Lower lobe of right lung (tissue), 2 donors: Measurements from ENCODE around the gene MROH2A. TPM values are rescaled to one million over a fixed set of nuclear protein-coding genes. Genes with fewer than 3 reads are reported as not detected.
"Not testable (repeated sequence)": the region's sequence is repeated elsewhere in the genome, so short reads cannot be mapped to it uniquely, and the experiment has no call there.

Source experiments
- ATAC-seq, 2 donors: fragments of 200-7000 bp; cut with Tn5 transposase; one replicate each; pipeline ENCODE4 v1.9.1; 2020 to 2022; ENCODE audit warnings: mild to moderate bottlenecking in 2 of 2, moderate library complexity in 2 of 2
- DNase-seq: peaks from one replicate; pipeline ENCODE4 v3.0.0-alpha.2; 2020
- H3K27ac ChIP-seq: fragments of 200-600 bp; one replicate; pipeline ENCODE4 v1.8.0; 2022
- H3K27me3 ChIP-seq: fragments of 200-600 bp; one replicate; pipeline ENCODE4 v1.8.0; 2022; ENCODE audit warnings: low read depth
- H3K36me3 ChIP-seq: fragments of 200-600 bp; one replicate; pipeline ENCODE4 v1.8.0; 2022; ENCODE audit warnings: mild to moderate bottlenecking
- H3K4me1 ChIP-seq: fragments of 200-600 bp; one replicate; pipeline ENCODE4 v1.8.0; 2022
- H3K4me3 ChIP-seq: fragments of 200-600 bp; one replicate; pipeline ENCODE4 v1.8.0; 2022; ENCODE audit warnings: mild to moderate bottlenecking
- H3K9me3 ChIP-seq: fragments of 200-600 bp; one replicate; pipeline ENCODE4 v1.8.0; 2022
- CTCF ChIP-seq: fragments of 200-600 bp; IDR thresholded peaks from one replicate; pipeline ENCODE4 v1.8.0; 2022; ENCODE audit warnings: antibody characterized with exemption, mild to moderate bottlenecking
- intact Hi-C: fragments of 100-400 bp; cut with DNase I; formaldehyde crosslinking; loops from one replicate; pipeline ENCODE4 v1.11.0; 2022
- long read RNA-seq: library from polyadenylated mRNA; unstranded; transcript quantifications from one replicate; pipeline ENCODE4 v2.0.0, GENCODE V29; 2021
- total RNA-seq: library from RNA; stranded (reverse); fragmentation: NEBNext Ultra II Directional; extraction: Animal tissue kit (Norgen Biotek cat#: 25700); gene quantifications from one replicate; pipeline ENCODE4 v1.2.1, GENCODE V29; 2021
- donor health status: DM: no; HTN: yes; CAD: no; lungs with severe emphysema.

The MROH2A gene
- not detected for total RNA-seq
- long read RNA-seq: 0 reads

- TF ChIP-seq CTCF: no peak
- ATAC-seq: no peak
- no peak for DNase-seq
- Histone ChIP-seq H3K27ac (no peak within 1 kb of the TSS), H3K4me3 (no peak within 1 kb of the TSS), H3K27me3 (no peaks in the 10 kb centered on the region), H3K4me1 (no peaks in the 10 kb centered on the region), H3K36me3 (no peaks in the 10 kb centered on the region), H3K9me3 (no peaks in the 10 kb centered on the region)
- intact Hi-C loops: no loop called here
These were observed at the start of gene MROH2A for GRCh38 chr2:233778030-233778429. Gene MROH2A (plus strand): TSS chr2:233778330. CDS start chr2:233779359, 1,029 bp downstream.

GRCh38 chr2:233728723-233729301 is 49.3 kb upstream of the MROH2A start, which contains the start of gene UGT1A3:
Gene UGT1A3 (plus strand): TSS chr2:233729042. CDS start chr2:233729127, 85 bp downstream.
- Histone ChIP-seq H3K4me3 (no peak within 1 kb of the TSS), H3K27me3 (no peaks in the 10 kb centered on the region), H3K4me1 (no peaks in the 10 kb centered on the region), H3K36me3 (no peaks in the 10 kb centered on the region), H3K9me3 (no peaks in the 10 kb centered on the region), H3K27ac (no peak within 1 kb of the TSS)
- intact Hi-C loops: no loop called here
- TF ChIP-seq CTCF: no peak
- ATAC-seq (peak in 1 of 2 donors; percentile 21), DNase-seq (no peak)

- not testable (repeated sequence) for H3K36me3 ChIP-seq, H3K4me3 ChIP-seq, ATAC-seq
These were observed 41.1 kb upstream of the MROH2A start for GRCh38 chr2:233736868-233737653.

GRCh38 chr2:233740870-233741269 is 37.3 kb upstream of the MROH2A start:
- no peaks in the 10 kb centered on the region for H3K36me3 ChIP-seq
- no peak for ATAC-seq
- no peak for TF ChIP-seq CTCF
- intact Hi-C loops: no loop called here
- no peak for DNase-seq
- no peak overlapping the region for H3K27ac ChIP-seq
- H3K4me1 ChIP-seq: no peaks in the 10 kb centered on the region
- H3K27me3 ChIP-seq: no peaks in the 10 kb centered on the region
- no peak overlapping the region for H3K4me3 ChIP-seq
- H3K9me3 ChIP-seq: no peaks in the 10 kb centered on the region

More at GRCh38 chr2:233736868-233737653, 41.1 kb upstream of the MROH2A start:
- H3K9me3 ChIP-seq, intact Hi-C loops, H3K27ac ChIP-seq, H3K27me3 ChIP-seq, DNase-seq, H3K4me1 ChIP-seq: not testable (repeated sequence)

- no peak for DNase-seq
- no peak for ATAC-seq
- H3K27ac ChIP-seq: no peak overlapping the region
These were observed 34.5 kb upstream of the MROH2A start for GRCh38 chr2:233743464-233744259.

More at GRCh38 chr2:233743464-233744259, 34.5 kb upstream of the MROH2A start:
- no peaks in the 10 kb centered on the region for H3K27me3 ChIP-seq
- no peaks in the 10 kb centered on the region for H3K36me3 ChIP-seq
- H3K9me3 ChIP-seq: no peaks in the 10 kb centered on the region
- no peak overlapping the region for H3K4me3 ChIP-seq
- no peaks in the 10 kb centered on the region for H3K4me1 ChIP-seq
- no peak for TF ChIP-seq CTCF
- intact Hi-C loops: no loop called here
